ENCODE measurements around the gene HCN1.

Gene HCN1

GRCh38 chr5:45279109-45279508 lies 417.1 kb downstream of the HCN1 start:
- no peak for DNase-seq

GRCh38 chr5:45277860-45278259 lies 418.3 kb downstream of the HCN1 start:
- no peak for DNase-seq

GRCh38 chr5:45274241-45274640 lies 421.9 kb downstream of the HCN1 start:
- DNase-seq = no peak

GRCh38 chr5:45271626-45272025 lies 424.6 kb downstream of the HCN1 start:
- no peak for DNase-seq

- DNase-seq = no peak
Observed at GRCh38 chr5:45264447-45264846, 431.7 kb downstream of the HCN1 start.

GRCh38 chr5:45262061-45262590 lies 434.1 kb downstream of the HCN1 start:
- DNase-seq = no peak

- DNase-seq = no peak
Observed at GRCh38 chr5:45261125-45261524, 435.1 kb downstream of the HCN1 start.

- no peak for DNase-seq
Observed at GRCh38 chr5:45260292-45260691, 435.9 kb downstream of the HCN1 start.

GRCh38 chr5:45252978-45253377 lies 443.2 kb downstream of the HCN1 start:
- no peak for DNase-seq

- DNase-seq = no peak
Observed at GRCh38 chr5:45252541-45252940, 443.6 kb downstream of the HCN1 start.

GRCh38 chr5:45225571-45226031 lies 470.6 kb downstream of the HCN1 start:
- peak; percentile 35 to 74 for DNase-seq

GRCh38 chr5:45205403-45205961 lies 490.7 kb downstream of the HCN1 start:
- no peak for DNase-seq

All from NCI-H1930 (cell line).